Measurements from ENCODE around the gene R3HDM2.
A peak's percentile ranks its signal among the peaks of the same experiment; 100 is the strongest.
"Not testable (repeated sequence)": the region's sequence is repeated elsewhere in the genome, so short reads cannot be mapped to it uniquely, and the experiment has no call there.

R3HDM2 gene

DNA sequence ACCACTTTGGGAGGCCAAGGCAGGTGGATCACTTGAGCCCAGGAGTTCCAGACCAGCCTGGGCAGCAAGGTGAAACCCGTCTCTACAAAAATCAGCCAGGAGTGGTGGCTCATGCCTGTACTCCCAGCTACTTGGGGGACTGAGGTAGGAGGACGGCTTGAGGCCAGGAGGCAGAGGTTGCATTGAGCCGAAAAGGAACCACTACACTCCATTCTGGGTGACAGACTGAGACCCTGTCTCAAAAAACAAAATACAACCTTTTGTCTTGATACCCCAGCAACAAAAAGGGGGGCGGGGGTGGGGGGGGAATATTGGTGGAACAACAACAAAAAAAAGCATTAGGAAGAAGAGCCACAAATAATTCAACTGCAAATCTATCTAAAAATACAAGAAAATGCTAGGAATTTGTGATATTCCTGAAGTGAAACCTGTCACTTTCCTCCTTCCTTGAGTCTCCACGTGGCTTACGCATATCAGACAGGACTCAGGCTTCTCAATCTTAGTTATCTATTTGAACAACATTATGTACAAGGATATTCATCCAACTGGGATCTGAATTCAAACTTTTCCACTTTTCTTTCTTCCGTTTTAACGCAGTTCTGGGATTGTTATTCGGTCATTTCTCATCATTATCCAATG is 1.3 kb downstream of the R3HDM2 start:
- H3K9me3 Mint-ChIP-seq (ENCODE audit: low read depth), result no peaks in the 10 kb centered on the region
- peaks cover 38% of the 10 kb centered on the region for H3K4me1 Mint-ChIP-seq (ENCODE audit: low read depth)
- no peaks in the 10 kb centered on the region for H3K27me3 Mint-ChIP-seq
- no peaks in the 10 kb centered on the region for H3K36me3 Mint-ChIP-seq
- H3K27ac Mint-ChIP-seq, result peak overlapping the region; percentile 100
- peak overlapping the region; percentile 99 for H3K4me3 Mint-ChIP-seq

DNA sequence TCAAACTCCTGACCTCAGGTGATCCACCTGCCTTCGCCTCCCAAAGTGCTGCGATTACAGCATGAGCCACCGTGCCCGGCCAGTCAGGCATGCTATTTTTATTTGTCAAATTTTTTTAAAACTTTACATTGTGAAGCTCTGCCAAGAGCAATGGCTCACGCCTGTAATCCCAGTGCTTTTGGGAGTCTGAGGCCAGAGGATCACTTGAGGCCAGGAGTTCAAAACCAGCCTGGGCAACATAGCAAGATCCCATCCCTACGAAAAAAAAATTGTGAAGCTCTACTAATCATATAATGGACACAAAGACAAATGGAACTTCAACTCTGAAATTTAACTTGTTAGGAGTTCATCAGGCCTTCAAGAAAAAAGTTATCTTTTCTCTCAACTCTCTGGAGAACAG is 1.9 kb downstream of the R3HDM2 start:
- H3K9me3 Mint-ChIP-seq (ENCODE audit: low read depth), result no peaks in the 10 kb centered on the region
- H3K4me3 Mint-ChIP-seq, result peak overlapping the region; percentile 99
- peaks cover 41% of the 10 kb centered on the region for H3K4me1 Mint-ChIP-seq (ENCODE audit: low read depth)
- H3K36me3 Mint-ChIP-seq, result peaks cover 3% of the 10 kb centered on the region
- H3K27me3 Mint-ChIP-seq, result no peaks in the 10 kb centered on the region
- peak overlapping the region; percentile 91 for H3K27ac Mint-ChIP-seq

DNA sequence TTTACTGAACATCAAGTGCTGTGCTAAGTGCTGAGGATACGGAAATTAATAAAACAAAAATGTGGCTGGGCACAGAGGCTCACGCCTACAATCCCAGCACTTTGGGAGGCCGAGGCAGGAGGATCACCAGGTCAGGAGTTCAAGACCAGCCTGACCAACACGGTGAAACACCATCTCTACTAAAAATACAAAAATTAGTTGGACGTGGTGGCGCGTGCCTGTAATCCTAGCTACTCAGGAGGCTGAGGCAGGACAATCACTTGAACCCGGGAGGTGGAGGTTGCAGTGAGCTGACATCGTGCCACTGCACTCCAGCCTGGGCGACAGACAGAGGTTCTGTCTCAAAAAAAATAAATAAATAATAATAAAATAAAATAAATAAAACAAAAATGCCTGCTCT is 3.9 kb downstream of the R3HDM2 start:
- H3K9me3 Mint-ChIP-seq (ENCODE audit: low read depth); H3K4me3 Mint-ChIP-seq; H3K36me3 Mint-ChIP-seq; H3K27me3 Mint-ChIP-seq: not testable (repeated sequence)
- peaks cover 43% of the 10 kb centered on the region for H3K4me1 Mint-ChIP-seq (ENCODE audit: low read depth)
- peak overlapping the region; percentile 70 for H3K27ac Mint-ChIP-seq

DNA sequence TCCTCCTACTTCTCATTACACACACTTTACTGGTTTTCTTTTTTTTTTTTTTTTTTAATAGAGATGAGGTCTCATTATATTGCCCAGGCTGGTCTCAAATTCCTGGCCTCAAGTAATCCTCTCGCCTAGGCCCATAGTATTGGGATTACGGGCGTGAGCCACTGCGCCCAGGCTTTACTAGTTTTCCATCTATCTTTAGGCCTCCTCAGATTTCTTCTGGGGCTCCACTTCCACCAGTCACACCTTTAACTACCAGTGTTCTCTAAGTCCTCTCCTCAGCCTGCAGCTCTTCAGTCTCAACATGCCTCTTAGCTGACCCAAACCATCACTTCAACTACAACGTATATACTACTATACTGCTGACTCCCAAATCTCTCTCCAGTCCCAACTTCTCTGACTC is 10.4 kb downstream of the R3HDM2 start:
- Mint-ChIP-seq H3K4me1 (ENCODE audit: low read depth) (peaks cover 43% of the 10 kb centered on the region), H3K36me3 (peaks cover 6% of the 10 kb centered on the region), H3K4me3 (no peak overlapping the region), H3K27me3 (no peaks in the 10 kb centered on the region), H3K27ac (no peak overlapping the region), H3K9me3 (ENCODE audit: low read depth) (no peaks in the 10 kb centered on the region)

DNA sequence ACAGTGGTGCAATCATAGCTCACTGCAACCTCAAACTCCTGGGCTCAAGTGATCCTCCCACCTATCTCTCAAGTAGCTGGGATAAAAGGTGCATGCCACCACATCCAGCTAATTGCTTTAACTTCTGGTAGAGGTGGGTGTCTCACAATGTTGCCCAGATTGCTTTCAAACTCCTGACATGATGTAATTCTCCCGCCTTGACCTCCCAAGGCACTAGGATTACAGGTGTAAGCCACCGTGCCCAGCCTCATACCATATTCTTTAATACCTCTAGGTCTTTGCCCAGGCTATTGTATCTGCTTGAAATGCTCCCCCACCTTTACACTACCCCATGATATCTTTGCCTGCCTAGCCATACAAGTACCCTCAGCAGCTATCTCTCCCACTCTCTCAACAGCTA is 11.3 kb downstream of the R3HDM2 start:
- Mint-ChIP-seq H3K27me3 (no peaks in the 10 kb centered on the region), H3K4me1 (ENCODE audit: low read depth) (peaks cover 49% of the 10 kb centered on the region), H3K4me3 (no peak overlapping the region), H3K27ac (no peak overlapping the region), H3K9me3 (ENCODE audit: low read depth) (no peaks in the 10 kb centered on the region), H3K36me3 (peaks cover 6% of the 10 kb centered on the region)

DNA sequence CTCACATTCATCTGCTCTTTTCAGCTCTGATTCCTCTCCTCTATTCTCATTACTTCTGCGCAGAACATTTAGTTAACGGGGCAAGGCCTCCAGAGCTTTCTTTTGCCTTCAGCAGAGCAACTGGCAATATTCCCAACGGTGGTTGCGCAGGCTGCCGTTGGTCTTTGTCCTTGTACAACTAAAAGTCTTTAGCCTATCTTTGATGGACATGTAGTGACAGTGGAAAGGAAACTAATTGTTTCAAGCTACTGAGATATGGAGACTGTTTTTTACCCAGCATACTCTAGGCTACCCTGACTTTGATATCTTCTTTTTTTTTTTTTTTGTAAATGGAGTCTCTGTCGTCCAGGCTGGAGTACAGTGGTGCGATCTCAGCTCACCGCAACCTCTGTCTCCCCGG is 12.6 kb downstream of the R3HDM2 start:
- H3K27ac Mint-ChIP-seq, result peak overlapping the region; percentile 36
- H3K4me3 Mint-ChIP-seq, result no peak overlapping the region
- H3K9me3 Mint-ChIP-seq (ENCODE audit: low read depth), result no peaks in the 10 kb centered on the region
- peaks cover 3% of the 10 kb centered on the region for H3K36me3 Mint-ChIP-seq
- no peaks in the 10 kb centered on the region for H3K27me3 Mint-ChIP-seq
- H3K4me1 Mint-ChIP-seq (ENCODE audit: low read depth), result peaks cover 46% of the 10 kb centered on the region

DNA sequence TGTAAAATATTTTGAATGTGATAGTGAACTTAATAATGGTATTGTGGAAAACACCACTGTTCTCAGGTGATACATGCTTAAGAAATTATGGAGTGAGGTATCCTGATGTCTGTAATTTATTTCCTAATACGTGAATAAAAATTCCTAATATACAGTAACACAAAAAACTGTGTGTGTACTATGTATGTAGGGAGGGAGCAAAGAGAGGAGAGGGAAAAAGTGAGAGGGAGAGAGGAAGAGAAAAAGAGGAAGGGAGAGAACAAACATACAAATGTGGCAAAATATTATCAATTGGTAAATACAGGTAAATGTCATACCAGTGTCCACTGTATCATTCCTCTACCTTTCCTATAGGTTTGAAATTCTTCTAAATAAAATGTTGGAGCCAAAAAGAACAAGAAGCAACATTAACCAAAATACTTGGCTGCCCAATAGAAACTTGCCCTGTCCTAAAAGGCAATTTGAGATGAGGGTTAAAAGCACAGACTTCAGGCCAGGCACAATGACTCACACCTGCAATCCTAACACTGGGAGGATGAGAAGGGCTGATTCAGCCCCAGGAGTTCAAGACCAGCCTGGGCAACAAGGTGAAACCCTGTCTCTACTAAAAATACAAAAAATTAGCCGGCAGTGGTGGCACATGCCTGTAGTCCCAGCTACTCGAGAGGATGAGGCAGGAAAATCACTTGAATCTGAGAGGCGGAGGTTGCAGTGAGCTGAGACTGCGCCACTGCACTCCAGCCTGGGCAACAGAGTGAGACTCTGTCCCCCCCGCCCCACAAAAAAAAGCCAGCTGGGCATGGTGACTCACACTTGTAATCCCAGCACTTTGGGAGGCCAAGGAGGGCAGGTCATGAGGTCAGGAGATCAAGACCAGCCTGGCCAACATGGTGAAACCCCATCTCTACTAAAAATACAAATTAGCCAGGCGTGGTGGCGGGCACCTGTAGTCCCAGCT is 14.5 kb downstream of the R3HDM2 start:
- H3K27ac Mint-ChIP-seq, result no peak overlapping the region

DNA sequence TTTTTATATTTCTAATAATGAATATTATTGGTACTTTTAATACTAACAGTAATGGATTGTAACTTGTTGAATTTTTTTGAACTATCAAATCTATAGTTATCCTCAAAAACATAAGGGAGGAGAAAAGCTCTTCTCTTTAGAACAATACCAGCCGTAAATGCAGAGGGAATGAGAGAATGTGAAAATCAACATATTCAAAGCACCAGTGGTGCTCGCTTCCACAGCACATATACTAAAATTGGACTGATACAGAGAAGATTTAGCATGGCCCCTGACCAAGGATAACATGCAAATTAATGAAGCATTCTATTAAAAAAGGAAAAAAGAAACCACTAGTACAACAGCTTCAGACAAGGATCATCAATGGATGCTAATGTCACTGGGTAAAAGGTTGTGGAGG is 15.8 kb downstream of the R3HDM2 start:
- H3K4me1 Mint-ChIP-seq (ENCODE audit: low read depth), result peaks cover 48% of the 10 kb centered on the region
- no peak overlapping the region for H3K27ac Mint-ChIP-seq
- H3K9me3 Mint-ChIP-seq (ENCODE audit: low read depth), result no peaks in the 10 kb centered on the region
- no peaks in the 10 kb centered on the region for H3K27me3 Mint-ChIP-seq
- H3K36me3 Mint-ChIP-seq, result no peaks in the 10 kb centered on the region
- no peak overlapping the region for H3K4me3 Mint-ChIP-seq

More for the DNA sequence above, 14.5 kb downstream of the R3HDM2 start:
- Mint-ChIP-seq H3K4me1 (ENCODE audit: low read depth) (peaks cover 49% of the 10 kb centered on the region), H3K4me3 (no peak overlapping the region), H3K9me3 (ENCODE audit: low read depth) (no peaks in the 10 kb centered on the region), H3K36me3 (peaks cover 3% of the 10 kb centered on the region), H3K27me3 (no peaks in the 10 kb centered on the region)

DNA sequence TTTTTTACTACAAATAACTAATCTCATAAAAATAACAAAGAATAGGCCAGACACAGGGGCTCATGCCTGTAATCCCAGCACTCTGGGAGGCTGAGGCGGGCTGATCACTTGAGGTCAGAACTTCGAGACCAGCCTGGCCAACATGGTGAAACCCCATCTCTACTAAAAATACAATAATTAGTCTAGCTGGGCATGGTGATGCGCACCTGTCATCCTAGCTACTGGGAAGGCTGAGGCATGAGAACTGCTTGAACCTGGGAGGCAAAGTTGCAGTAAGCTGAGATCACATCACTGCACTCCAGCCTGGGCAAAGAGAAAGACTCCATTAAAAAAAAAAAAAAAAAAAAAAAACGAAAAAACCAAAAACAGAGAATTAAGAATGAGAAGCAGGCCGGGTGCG is 16.7 kb downstream of the R3HDM2 start:
- H3K4me1 Mint-ChIP-seq (ENCODE audit: low read depth), result peaks cover 46% of the 10 kb centered on the region

DNA sequence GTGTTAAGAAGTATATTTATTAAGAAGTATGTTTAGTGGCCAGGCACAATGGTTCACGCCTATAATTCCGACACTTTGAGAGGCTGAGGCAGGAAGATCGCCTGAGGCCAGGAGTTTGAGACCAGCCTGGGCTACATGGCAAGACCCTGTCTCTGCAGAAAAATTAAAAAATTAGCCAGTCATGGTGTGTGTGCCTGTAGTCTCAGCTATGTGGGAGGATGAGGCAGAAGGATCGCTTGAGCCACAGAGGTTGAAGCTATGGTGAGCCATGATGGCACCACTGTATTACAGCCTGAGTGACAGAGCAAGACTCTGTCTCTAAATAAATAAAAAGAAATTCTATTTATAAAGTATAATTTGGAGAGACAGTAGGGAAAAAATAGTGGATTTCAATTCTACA is 20.3 kb downstream of the R3HDM2 start:
- Mint-ChIP-seq H3K27ac (no peak overlapping the region), H3K4me3 (no peak overlapping the region), H3K9me3 (ENCODE audit: low read depth) (no peaks in the 10 kb centered on the region), H3K27me3 (no peaks in the 10 kb centered on the region), H3K4me1 (ENCODE audit: low read depth) (peaks cover 33% of the 10 kb centered on the region), H3K36me3 (peaks cover 2% of the 10 kb centered on the region)

More for the DNA sequence above, 16.7 kb downstream of the R3HDM2 start:
- not testable (repeated sequence) for H3K27ac Mint-ChIP-seq; H3K4me3 Mint-ChIP-seq; H3K27me3 Mint-ChIP-seq; H3K9me3 Mint-ChIP-seq (ENCODE audit: low read depth); H3K36me3 Mint-ChIP-seq

DNA sequence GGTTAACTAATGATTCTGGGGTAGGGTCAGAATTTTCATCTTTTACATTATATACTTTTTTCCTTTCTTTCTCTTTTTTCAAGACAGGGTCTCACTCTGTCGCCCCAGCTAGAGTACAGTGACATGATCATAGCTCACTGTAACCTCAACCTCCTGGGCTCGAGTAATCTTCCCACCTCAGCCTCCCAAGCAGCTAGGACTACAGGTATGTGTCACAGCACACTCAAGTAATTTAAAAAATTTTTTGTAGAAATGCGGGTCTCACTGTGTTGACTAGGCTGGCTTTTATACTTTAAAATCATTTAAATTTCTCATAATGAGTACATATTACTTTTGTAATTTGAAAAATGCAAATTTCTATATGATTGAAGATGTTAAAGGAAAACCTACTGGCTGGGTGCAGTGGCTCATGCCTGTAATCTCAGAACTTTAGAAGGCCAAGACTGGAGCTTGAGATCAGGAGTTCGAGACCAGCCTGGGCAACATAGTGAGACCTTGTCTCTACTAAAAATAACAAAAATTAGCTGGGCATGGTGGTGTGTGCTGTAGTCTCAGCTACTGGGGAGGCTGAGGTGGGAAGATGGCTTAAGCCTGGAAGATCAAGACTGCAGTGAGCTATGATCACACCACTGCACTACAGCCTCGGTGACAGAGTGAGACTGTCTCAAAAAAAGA is 25.7 kb downstream of the R3HDM2 start:
- Mint-ChIP-seq H3K9me3 (ENCODE audit: low read depth) (no peaks in the 10 kb centered on the region), H3K36me3 (peaks cover 2% of the 10 kb centered on the region), H3K4me3 (no peak overlapping the region), H3K27me3 (no peaks in the 10 kb centered on the region), H3K4me1 (ENCODE audit: low read depth) (peaks cover 27% of the 10 kb centered on the region), H3K27ac (no peak overlapping the region)

DNA sequence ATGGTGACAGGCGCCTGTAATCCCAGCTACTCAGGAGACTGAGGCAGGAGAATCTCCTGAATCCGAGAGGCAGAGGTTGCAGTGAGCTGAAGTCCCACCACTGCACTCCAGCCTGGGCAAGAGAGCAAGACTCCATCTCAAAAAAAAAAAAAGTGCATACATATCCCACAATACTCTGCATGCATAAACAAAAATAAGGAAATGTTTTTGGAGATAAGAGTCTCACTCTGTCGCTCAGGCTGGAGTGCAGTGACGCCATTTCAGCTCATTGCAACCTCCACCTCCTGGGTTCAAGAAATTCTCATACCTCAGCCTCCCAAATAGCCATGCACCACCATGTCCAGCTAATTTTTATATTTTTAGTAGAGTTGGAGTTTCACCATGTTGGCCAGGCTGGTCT is 28.7 kb downstream of the R3HDM2 start:
- H3K4me3 Mint-ChIP-seq; H3K27ac Mint-ChIP-seq; H3K27me3 Mint-ChIP-seq; H3K36me3 Mint-ChIP-seq; H3K9me3 Mint-ChIP-seq (ENCODE audit: low read depth): not testable (repeated sequence)
- H3K4me1 Mint-ChIP-seq (ENCODE audit: low read depth), result peaks cover 34% of the 10 kb centered on the region

DNA sequence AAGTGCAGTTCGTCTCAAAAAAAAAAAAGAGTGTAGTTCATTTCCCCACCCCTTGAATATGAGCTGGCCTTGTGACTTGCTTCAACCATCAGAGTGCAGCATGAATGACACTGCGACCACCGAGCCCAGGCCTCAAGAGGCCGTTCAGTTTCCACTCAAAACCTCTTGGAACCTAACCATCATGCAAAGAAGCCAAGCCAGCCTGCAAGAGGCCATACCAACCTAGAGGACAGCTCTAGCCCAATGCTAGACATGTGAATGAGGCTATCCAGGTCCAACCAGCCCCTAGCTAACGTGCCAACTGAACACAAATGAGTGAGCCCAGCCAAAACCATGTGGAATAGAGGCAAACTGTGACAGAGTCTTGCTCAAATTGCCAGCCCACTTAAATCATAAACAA is 29.7 kb downstream of the R3HDM2 start:
- H3K36me3 Mint-ChIP-seq, result no peaks in the 10 kb centered on the region
- H3K9me3 Mint-ChIP-seq (ENCODE audit: low read depth), result no peaks in the 10 kb centered on the region
- no peaks in the 10 kb centered on the region for H3K27me3 Mint-ChIP-seq
- H3K4me3 Mint-ChIP-seq, result no peak overlapping the region
- H3K27ac Mint-ChIP-seq, result no peak overlapping the region
- H3K4me1 Mint-ChIP-seq (ENCODE audit: low read depth), result peaks cover 29% of the 10 kb centered on the region

DNA sequence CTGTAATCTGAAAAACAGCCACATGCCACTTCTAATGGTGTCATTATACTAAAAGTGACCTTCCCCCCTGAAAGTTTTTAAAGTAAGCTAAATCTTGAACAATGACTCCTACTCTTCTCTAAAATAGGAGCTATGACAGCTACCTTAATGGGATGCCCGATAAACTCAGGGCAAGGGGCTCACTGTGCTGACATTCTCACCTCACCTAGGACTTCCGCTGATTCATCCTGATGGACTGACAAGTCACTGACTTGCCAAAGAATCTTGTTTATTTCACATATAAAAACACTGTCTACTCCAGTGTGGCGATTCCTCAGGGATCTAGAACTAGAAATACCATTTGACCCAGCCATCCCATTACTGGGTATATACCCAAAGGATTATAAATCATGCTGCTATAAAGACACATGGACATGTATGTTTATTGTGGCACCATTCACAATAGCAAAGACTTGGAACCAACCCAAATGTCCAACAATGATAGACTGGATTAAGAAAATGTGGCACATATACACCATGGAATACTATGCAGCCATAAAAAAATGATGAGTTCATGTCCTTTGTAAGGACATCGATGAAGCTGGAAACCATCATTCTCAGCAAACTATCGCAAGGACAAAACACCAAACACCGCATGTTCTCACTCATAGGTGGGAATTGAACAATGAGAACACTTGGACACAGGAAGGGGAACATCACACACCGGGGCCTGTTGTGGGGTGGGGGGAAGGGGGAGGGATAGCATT is 31.0 kb downstream of the R3HDM2 start:
- not testable (repeated sequence) for H3K4me3 Mint-ChIP-seq; H3K27me3 Mint-ChIP-seq; H3K36me3 Mint-ChIP-seq; H3K9me3 Mint-ChIP-seq (ENCODE audit: low read depth)
- peak overlapping the region; percentile 62 for H3K27ac Mint-ChIP-seq
- H3K4me1 Mint-ChIP-seq (ENCODE audit: low read depth), result peaks cover 22% of the 10 kb centered on the region

DNA sequence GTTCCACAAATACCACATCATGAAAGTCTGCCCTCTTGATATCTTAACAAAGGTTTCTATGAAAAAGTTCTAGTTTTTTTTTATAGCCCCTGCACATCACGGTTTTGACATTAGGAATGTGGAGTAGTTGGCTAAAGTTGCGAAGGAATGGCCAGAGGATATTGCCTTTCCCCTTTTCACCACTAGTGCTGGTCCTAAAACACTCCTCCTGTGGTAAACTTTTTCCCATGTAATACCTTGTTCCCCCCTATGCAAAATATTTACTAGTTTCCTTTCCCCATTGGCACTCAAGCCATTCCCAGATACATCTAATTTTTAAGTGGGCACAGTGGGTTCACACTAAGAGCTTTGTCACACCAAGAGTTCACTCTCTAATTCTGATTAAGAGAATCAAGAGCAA is 33.4 kb downstream of the R3HDM2 start:
- peaks cover 18% of the 10 kb centered on the region for H3K4me1 Mint-ChIP-seq (ENCODE audit: low read depth)

More for the DNA sequence above, 33.4 kb downstream of the R3HDM2 start:
- no peaks in the 10 kb centered on the region for H3K27me3 Mint-ChIP-seq
- H3K9me3 Mint-ChIP-seq (ENCODE audit: low read depth), result no peaks in the 10 kb centered on the region
- H3K36me3 Mint-ChIP-seq, result no peaks in the 10 kb centered on the region
- H3K4me3 Mint-ChIP-seq, result no peak overlapping the region
- H3K27ac Mint-ChIP-seq, result no peak overlapping the region

All from activated naive CD8-positive, alpha-beta T cell (primary cell).